GM12878 (cell line): ENCODE measurements around the gene PTPRF. TPM values are rescaled to one million over a fixed set of nuclear protein-coding genes. Genes with fewer than 3 reads are reported as not detected.

Experiments used
- HDAC6 ChIP-seq: fragments of 200-600 bp; sonication (generic); IDR thresholded peaks from one replicate; pipeline ENCODE4 v1.8.0; 2017; ENCODE audit warnings: antibody characterized with exemption; ENCODE audit not compliant: unreplicated experiment
- POLR2A ChIP-seq: IDR thresholded peaks from 2 replicates; pipeline ENCODE4 v1.6.1; 2011; ENCODE audit warnings: low read depth, mild to moderate bottlenecking, low read length
- TAF1 ChIP-seq: IDR thresholded peaks from 2 replicates; pipeline ENCODE4 v1.6.1; 2011; ENCODE audit warnings: mild to moderate bottlenecking, low read depth, low read length, borderline replicate concordance
- polyA plus RNA-seq, 11 experiments: library from polyadenylated mRNA; depleted of rRNA in 4 of 11; unstranded in 6 of 11; stranded (reverse) in 5 of 11; fragments of >200 nt; fragmentation: Nextera tagmentation in 4 of 11; fragmentation: Illumina TruSeq in 1 of 11; extraction: Ambion mirVana in 4 of 11; extraction: Trizol in 1 of 11; gene quantifications; 1 replicate in 1 of 11; 2 replicates in 10 of 11; pipeline versions ENCODE4 v1.2.1 to v1.2.3, GENCODE V29; 2011 to 2016; ENCODE audit warnings: inconsistent platforms in 2 of 11, missing spikeins in 2 of 11, low read depth in 1 of 11
- total RNA-seq, 4 experiments: library from RNA; depleted of rRNA in 3 of 4; stranded (reverse); fragments of >200 nt in 3 of 4; fragmentation: Illumina TruSeq in 1 of 4; extraction: Trizol in 1 of 4; gene quantifications; 2 replicates each; pipeline versions ENCODE4 v1.2.1 to v1.2.3, GENCODE V29; 2013 to 2021
- TF ChIP-seq, protein P1 (sequence below): fragments of 450-650 bp; IDR thresholded peaks from 2 replicates; pipeline ENCODE4 v1.6.1; 2018; ENCODE audit warnings: borderline replicate concordance, mild to moderate bottlenecking; ENCODE audit not compliant: partially characterized antibody
- TF ChIP-seq, protein P2 (sequence below): fragments of 450-650 bp; IDR thresholded peaks from 2 replicates; pipeline ENCODE4 v1.6.1; 2016; ENCODE audit warnings: mild to moderate bottlenecking, moderate library complexity, borderline replicate concordance
- TF ChIP-seq, protein P3 (sequence below): IDR thresholded peaks from 2 replicates; pipeline ENCODE4 v1.6.1; 2011; ENCODE audit warnings: mild to moderate bottlenecking, low read depth, low read length, moderate library complexity; ENCODE audit not compliant: insufficient replicate concordance

The PTPRF gene
- total and polyA plus RNA-seq, 10 of the 15 experiments (the other 5 are each of a cell fraction or from before 2014, with no cell fraction given) = 0.04 to 2.6 (median 0.32) TPM

DNA sequence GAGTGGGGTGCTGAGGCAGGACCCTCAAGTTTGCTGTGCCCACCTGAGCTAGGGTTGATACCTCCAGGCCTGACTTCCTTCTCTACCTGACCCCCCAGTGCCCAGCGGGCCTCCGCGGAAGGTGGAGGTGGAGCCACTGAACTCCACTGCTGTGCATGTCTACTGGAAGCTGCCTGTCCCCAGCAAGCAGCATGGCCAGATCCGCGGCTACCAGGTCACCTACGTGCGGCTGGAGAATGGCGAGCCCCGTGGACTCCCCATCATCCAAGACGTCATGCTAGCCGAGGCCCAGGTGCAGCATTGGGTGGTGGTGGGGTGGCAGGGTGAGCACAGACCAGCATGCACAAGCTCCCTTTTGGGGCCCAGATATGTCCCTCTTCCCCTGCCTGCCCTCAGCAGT, 67.9 kb downstream of the PTPRF start (continued):
- TF ChIP-seq, protein P1, sequence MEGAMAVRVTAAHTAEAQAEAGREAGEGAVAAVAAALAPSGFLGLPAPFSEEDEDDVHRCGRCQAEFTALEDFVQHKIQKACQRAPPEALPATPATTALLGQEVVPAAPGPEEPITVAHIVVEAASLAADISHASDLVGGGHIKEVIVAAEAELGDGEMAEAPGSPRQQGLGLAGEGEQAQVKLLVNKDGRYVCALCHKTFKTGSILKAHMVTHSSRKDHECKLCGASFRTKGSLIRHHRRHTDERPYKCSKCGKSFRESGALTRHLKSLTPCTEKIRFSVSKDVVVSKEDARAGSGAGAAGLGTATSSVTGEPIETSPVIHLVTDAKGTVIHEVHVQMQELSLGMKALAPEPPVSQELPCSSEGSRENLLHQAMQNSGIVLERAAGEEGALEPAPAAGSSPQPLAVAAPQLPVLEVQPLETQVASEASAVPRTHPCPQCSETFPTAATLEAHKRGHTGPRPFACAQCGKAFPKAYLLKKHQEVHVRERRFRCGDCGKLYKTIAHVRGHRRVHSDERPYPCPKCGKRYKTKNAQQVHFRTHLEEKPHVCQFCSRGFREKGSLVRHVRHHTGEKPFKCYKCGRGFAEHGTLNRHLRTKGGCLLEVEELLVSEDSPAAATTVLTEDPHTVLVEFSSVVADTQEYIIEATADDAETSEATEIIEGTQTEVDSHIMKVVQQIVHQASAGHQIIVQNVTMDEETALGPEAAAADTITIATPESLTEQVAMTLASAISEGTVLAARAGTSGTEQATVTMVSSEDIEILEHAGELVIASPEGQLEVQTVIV = no peak
- TF ChIP-seq, protein P2, sequence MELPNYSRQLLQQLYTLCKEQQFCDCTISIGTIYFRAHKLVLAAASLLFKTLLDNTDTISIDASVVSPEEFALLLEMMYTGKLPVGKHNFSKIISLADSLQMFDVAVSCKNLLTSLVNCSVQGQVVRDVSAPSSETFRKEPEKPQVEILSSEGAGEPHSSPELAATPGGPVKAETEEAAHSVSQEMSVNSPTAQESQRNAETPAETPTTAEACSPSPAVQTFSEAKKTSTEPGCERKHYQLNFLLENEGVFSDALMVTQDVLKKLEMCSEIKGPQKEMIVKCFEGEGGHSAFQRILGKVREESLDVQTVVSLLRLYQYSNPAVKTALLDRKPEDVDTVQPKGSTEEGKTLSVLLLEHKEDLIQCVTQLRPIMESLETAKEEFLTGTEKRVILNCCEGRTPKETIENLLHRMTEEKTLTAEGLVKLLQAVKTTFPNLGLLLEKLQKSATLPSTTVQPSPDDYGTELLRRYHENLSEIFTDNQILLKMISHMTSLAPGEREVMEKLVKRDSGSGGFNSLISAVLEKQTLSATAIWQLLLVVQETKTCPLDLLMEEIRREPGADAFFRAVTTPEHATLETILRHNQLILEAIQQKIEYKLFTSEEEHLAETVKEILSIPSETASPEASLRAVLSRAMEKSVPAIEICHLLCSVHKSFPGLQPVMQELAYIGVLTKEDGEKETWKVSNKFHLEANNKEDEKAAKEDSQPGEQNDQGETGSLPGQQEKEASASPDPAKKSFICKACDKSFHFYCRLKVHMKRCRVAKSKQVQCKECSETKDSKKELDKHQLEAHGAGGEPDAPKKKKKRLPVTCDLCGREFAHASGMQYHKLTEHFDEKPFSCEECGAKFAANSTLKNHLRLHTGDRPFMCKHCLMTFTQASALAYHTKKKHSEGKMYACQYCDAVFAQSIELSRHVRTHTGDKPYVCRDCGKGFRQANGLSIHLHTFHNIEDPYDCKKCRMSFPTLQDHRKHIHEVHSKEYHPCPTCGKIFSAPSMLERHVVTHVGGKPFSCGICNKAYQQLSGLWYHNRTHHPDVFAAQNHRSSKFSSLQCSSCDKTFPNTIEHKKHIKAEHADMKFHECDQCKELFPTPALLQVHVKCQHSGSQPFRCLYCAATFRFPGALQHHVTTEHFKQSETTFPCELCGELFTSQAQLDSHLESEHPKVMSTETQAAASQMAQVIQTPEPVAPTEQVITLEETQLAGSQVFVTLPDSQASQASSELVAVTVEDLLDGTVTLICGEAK = no peak
- TF ChIP-seq TAF1 = no peak
- no peak for TF ChIP-seq HDAC6
- TF ChIP-seq, protein P3, sequence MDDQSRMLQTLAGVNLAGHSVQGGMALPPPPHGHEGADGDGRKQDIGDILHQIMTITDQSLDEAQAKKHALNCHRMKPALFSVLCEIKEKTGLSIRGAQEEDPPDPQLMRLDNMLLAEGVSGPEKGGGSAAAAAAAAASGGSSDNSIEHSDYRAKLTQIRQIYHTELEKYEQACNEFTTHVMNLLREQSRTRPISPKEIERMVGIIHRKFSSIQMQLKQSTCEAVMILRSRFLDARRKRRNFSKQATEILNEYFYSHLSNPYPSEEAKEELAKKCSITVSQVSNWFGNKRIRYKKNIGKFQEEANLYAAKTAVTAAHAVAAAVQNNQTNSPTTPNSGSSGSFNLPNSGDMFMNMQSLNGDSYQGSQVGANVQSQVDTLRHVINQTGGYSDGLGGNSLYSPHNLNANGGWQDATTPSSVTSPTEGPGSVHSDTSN = no peak
- TF ChIP-seq POLR2A = no peak
